Anterior cingulate cortex (tissue), 58 donors: ENCODE measurements around the gene TIGD4.

Source experiments
- DNase-seq, 58 donors: peaks; one replicate each; lab custom pipeline; 2025; lab: John Stamatoyannopoulos, UW

Gene TIGD4

DNA sequence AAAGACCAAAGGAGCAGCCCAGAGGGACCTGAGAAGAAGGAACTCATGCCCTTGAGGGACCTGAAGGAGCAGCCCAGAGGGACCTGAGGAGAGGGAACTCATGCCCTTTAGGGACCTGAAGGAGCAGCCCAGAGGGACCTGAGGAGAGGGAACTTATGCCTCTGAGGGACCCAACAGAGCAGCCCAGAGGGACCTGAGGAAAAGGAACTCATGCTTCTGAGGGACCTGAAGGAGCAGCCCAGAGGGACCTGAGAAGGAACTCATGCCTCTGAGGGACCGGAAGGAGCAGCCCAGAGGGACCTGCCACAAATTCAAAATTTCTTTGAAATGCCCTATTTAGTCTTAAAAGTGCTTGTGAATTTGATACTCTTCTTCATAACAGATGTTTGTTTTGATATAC, 51.2 kb downstream of the TIGD4 start:
- no peak for DNase-seq

DNA sequence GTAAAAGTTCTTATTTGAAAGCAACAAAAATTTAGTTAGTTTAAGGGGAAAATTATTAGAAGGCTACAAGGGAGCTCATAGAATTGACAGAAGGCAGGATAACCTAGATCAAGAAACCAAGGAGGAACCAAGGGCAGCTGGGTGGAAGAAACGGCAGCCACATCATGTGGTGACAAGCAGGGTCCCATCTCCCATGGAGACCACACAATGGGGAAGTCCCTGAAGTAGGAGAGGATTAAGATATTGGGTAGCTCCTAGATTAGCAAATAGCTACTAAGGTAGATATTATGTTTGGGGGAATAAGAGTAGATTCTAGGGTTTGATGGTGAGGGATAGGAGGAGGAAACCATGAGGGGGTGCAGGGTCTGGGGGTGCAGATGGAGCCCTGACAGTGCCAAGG, 51.7 kb downstream of the TIGD4 start:
- DNase-seq = no peak

DNA sequence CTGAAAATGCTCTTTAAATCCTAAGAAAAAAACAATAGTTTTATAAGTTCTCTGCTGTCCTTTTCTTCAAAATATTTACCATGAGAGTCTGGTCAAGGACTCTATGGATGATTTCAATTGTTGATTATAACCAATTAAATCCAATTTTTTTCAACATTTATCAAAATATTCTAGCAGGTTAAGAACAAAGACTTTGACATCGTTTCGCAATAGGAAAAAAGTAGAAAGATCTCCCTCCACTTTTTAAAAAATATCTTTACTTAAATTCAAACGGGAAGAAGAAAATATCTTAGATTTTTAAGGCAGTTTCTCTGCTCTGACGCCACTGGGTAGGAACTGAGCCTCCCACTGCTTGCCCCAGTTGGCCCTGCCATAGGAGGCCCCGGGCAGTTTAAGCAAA, 55.0 kb downstream of the TIGD4 start:
- no peak for DNase-seq

DNA sequence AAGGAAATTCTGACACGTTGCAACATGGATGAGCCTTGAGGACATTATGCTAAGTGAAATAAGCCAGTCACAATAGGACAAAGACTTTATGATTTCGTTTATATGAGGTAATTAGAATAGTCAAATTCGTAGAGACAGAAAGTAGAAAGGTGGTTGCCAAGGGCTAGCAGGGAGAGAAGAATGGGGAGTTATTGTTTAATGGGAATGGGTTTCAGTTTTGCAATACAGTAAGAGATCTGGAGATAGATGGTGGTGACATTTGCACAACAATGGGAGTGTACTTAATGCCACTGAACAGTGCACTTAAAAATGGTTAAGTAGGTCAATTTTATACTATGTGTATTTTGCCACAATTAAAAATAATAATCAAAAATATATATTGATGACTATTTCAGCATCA, 56.3 kb downstream of the TIGD4 start:
- DNase-seq = no peak

DNA sequence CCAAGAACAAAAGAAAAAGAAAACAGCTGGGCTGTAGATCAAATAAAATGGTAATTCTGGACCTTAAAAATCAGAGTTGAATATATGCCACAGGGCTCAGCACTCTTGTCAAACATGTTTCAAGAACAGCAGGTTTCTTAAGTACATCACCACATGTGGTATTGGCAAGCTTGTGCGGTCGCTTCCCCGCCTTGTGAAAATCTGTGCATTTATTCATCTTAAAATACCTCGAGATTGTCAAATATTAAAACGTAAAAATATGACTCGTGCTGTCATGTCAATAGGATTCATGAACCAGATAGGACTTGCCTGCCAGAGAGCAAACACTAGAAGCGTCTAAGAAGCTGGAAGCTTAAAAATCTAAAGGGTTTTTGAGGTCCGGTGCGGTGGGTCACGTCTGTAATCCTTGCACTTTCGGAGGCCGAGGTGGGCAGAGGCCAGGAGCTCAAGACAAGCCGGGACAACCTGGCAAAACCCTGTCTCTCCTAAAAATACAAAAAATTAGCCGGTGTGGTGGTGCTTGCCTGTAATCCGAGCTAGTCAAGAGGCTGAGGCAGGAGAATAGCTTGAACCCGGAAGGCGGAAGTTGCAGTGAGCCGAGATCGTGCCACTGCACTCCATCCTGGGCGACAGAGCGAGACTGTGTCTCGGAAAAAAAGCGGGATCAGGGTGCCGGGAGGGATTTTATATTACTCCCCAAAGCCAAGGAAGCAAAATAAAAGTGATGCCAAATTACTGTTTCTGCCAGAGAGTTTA, 59.6 kb downstream of the TIGD4 start:
- DNase-seq = no peak
